K562 (cell line): ENCODE data around the gene MIX23. TPM values are rescaled to one million over a fixed set of nuclear protein-coding genes. Genes with fewer than 3 reads are reported as not detected.

ENCODE experiments used
- ATAC-seq: fragments of 200-7000 bp; cut with Tn5 transposase; 3 replicates; pipeline ENCODE4 v1.9.1; 2020; ENCODE audit warnings: moderate library complexity
- BruUV-seq: library from RNA; stranded (reverse); fragments of 400-500 nt; replicated peaks from 2 replicates; lab custom pipeline; 2021; lab: Mats Ljungman, UMichigan
- CTCF ChIA-PET: fragments of 300-600 bp; formaldehyde crosslinking; extraction: SDS; loops from one replicate; lab custom pipeline; 2021; ENCODE audit warnings: low intra/inter-chr PET ratio; lab: Yijun Ruan, JAX
- POLR2A ChIA-PET: fragments of 300-600, 350-650 bp; sonication (Branson Sonifier 250); formaldehyde crosslinking; extraction: SDS; loops from one replicate; lab custom pipeline; 2021; ENCODE audit warnings: antibody characterized with exemption, inconsistent platforms; lab: Yijun Ruan, JAX
- DNase-seq, 4 experiments: peaks; one replicate each; pipeline versions ENCODE4 v3.0.0 to v3.0.0-alpha.2; 2011 to 2018; ENCODE audit warnings: low spot score in 3 of 4, mixed read lengths in 3 of 4; ENCODE audit errors: extremely low read depth in 1 of 4
- FAIRE-seq: peaks from 2 replicates; lab custom pipeline; 2011; peaks lifted over from hg19 to GRCh38; lab: Jason Lieb, UNC
- H2AFZ ChIP-seq: 2 replicates; pipeline ENCODE4 v1.6.0; 2011; ENCODE audit warnings: low read depth, low read length, control low read depth, inconsistent platforms
- H3K27ac ChIP-seq: fragments of 200-600 bp; 3 replicates; pipeline ENCODE4 v1.8.0; 2011; ENCODE audit warnings: low read depth, mild to moderate bottlenecking, control low read depth, inconsistent platforms, low read length, moderate library complexity, mixed read lengths; ENCODE audit errors: extremely low read depth
- H3K27me3 ChIP-seq, 2 experiments: fragments of 300-600 bp in 1 of 2; 2 replicates in 1 of 2; 3 replicates in 1 of 2; pipeline versions ENCODE4 v1.6.0 to v1.8.0; 2011; ENCODE audit warnings: inconsistent platforms in 2 of 2, low read length in 2 of 2, mild to moderate bottlenecking in 1 of 2, mixed read lengths in 1 of 2, moderate library complexity in 1 of 2; ENCODE audit not compliant: control insufficient read depth in 2 of 2, insufficient read depth in 2 of 2
- H3K36me3 ChIP-seq: fragments of 300-600 bp; 3 replicates; pipeline ENCODE4 v1.8.0; 2011; ENCODE audit warnings: mild to moderate bottlenecking, low read length, inconsistent platforms; ENCODE audit not compliant: control insufficient read depth, insufficient read depth
- H3K4me1 ChIP-seq, 2 experiments: fragments of 200-600 bp in 1 of 2; replicated peaks in 1 of 2; 2 replicates in 1 of 2; 3 replicates in 1 of 2; pipeline versions ENCODE4 v1.5.1 to v1.8.0; 2011; ENCODE audit warnings: inconsistent platforms in 2 of 2, low read length in 2 of 2, mild to moderate bottlenecking in 1 of 2, mixed read lengths in 1 of 2, moderate library complexity in 1 of 2; ENCODE audit not compliant: control insufficient read depth in 2 of 2, insufficient read depth in 2 of 2
- H3K4me2 ChIP-seq: 2 replicates; pipeline ENCODE4 v1.6.1; 2011; ENCODE audit warnings: low read length, control low read depth, inconsistent platforms, mixed read lengths; ENCODE audit not compliant: insufficient read depth
- H3K4me3 ChIP-seq: fragments of 200-600 bp; sonication (generic), shearing (Covaris generic); 2 replicates; pipeline ENCODE4 v1.5.1; 2016; ENCODE audit warnings: control low read depth, inconsistent platforms
- H3K79me2 ChIP-seq: fragments of 200-600 bp; 3 replicates; pipeline ENCODE4 v1.8.0; 2011; ENCODE audit warnings: low read length, inconsistent platforms; ENCODE audit not compliant: control insufficient read depth, insufficient read depth
- H3K9ac ChIP-seq, 2 experiments: 2 replicates each; pipeline versions ENCODE4 v1.6.0 to v1.6.1; 2011; ENCODE audit warnings: low read depth in 2 of 2, low read length in 2 of 2, control low read depth in 1 of 2, inconsistent platforms in 1 of 2, mild to moderate bottlenecking in 1 of 2, mixed read lengths in 1 of 2; ENCODE audit not compliant: insufficient read depth in 1 of 2
- H3K9me1 ChIP-seq: one replicate; pipeline ENCODE4 v1.6.0; 2011; ENCODE audit warnings: inconsistent platforms, mild to moderate bottlenecking, low read length, moderate library complexity; ENCODE audit not compliant: control insufficient read depth, insufficient read depth
- H3K9me3 ChIP-seq: replicated peaks from 2 replicates; pipeline ENCODE4 v1.5.1; 2011; ENCODE audit warnings: low read depth, low read length, inconsistent platforms; ENCODE audit not compliant: control insufficient read depth, insufficient read depth
- H4K20me1 ChIP-seq: replicated peaks from 2 replicates; pipeline ENCODE4 v1.6.1; 2011; ENCODE audit warnings: low read length, inconsistent platforms, mixed read lengths; ENCODE audit not compliant: control insufficient read depth, insufficient read depth
- BRF1 ChIP-seq: IDR thresholded peaks from 3 replicates; pipeline ENCODE4 v1.6.1; 2011; ENCODE audit warnings: borderline replicate concordance, mild to moderate bottlenecking; ENCODE audit not compliant: insufficient read length; ENCODE audit errors: extremely low read depth
- CEBPB ChIP-seq: fragments of 450-650 bp; IDR thresholded peaks from 2 replicates; pipeline ENCODE4 v1.6.1; 2016; ENCODE audit warnings: missing genetic modification characterization, missing compliant biosample characterization
- DPF2 ChIP-seq: fragments of 450-650 bp; IDR thresholded peaks from 2 replicates; pipeline ENCODE4 v1.6.1; 2016
- EWSR1 ChIP-seq: fragments of 450-650 bp; IDR thresholded peaks from 2 replicates; pipeline ENCODE4 v1.6.1; 2018; ENCODE audit warnings: borderline replicate concordance, mild to moderate bottlenecking, low read depth, moderate library complexity; ENCODE audit not compliant: partially characterized antibody
- GABPA ChIP-seq: fragments of 200-800 bp; sonication (Bioruptor generic); conservative IDR thresholded peaks from 2 replicates; pipeline ENCODE4 v1.6.1; 2016; ENCODE audit warnings: low read depth, missing genetic modification characterization, missing compliant biosample characterization
- HNRNPL ChIP-seq: fragments of 200-400 bp; formaldehyde crosslinking; IDR thresholded peaks from 2 replicates; pipeline ENCODE4 v1.6.1; 2017; ENCODE audit warnings: low read depth, mild to moderate bottlenecking, low read length
- MGA ChIP-seq: fragments of 450-650 bp; IDR thresholded peaks from 2 replicates; pipeline ENCODE4 v1.6.1; 2016; ENCODE audit warnings: mild to moderate bottlenecking, moderate library complexity
- TRIM24 ChIP-seq, 2 experiments: fragments of 450-650 bp; IDR thresholded peaks; 2 replicates each; pipeline ENCODE4 v1.6.1; 2016
- ZBTB26 ChIP-seq: fragments of 450-650 bp; formaldehyde crosslinking; IDR thresholded peaks from 2 replicates; pipeline ENCODE4 v1.4.0; 2022; ENCODE audit warnings: missing genetic modification characterization
- ZNF175 ChIP-seq: fragments of 200-800 bp; sonication (Bioruptor generic); IDR thresholded peaks from 2 replicates; pipeline ENCODE4 v1.6.1; 2016; ENCODE audit warnings: low read depth, mild to moderate bottlenecking, missing genetic modification characterization, missing compliant biosample characterization
- ZNF79 ChIP-seq: fragments of 250-450 bp; sonication (Bioruptor Pico); IDR thresholded peaks from 2 replicates; pipeline ENCODE4 v1.4.0; 2020; ENCODE audit warnings: low read depth, mild to moderate bottlenecking, moderate library complexity
- WGBS: fragments of 100-300 bp; shearing (Covaris generic); methylation state at CpG from one replicate; pipeline ENCODE4 v1.1.6; 2016; ENCODE audit warnings: low coverage, mixed read lengths; ENCODE audit not compliant: insufficient coverage; ENCODE audit errors: missing lambda C conversion rate; 5-methylcytosine and 5-hydroxymethylcytosine counted together
- in situ Hi-C: fragments of 300-500 bp; cut with MboI; formaldehyde crosslinking; loops from 4 replicates; pipeline ENCODE4 v1.15.0; 2018; ENCODE audit warnings: inconsistent platforms, mixed read lengths
- intact Hi-C: fragments of 100-400 bp; cut with micrococcal nuclease; formaldehyde crosslinking; loops from 2 replicates; pipeline ENCODE4 v1.14.2; 2022
- polyA plus RNA-seq, 8 experiments: library from polyadenylated mRNA; depleted of rRNA in 4 of 8; stranded (reverse) in 5 of 8; unstranded in 3 of 8; fragments of >200 nt; fragmentation: Nextera tagmentation in 2 of 8; fragmentation: Illumina TruSeq in 1 of 8; extraction: Ambion mirVana in 2 of 8; extraction: Trizol in 1 of 8; gene quantifications; 2 replicates each; pipeline versions ENCODE4 v1.2.1 to v1.2.3, GENCODE V29; 2011 to 2014; ENCODE audit warnings: inconsistent platforms in 1 of 8, missing spikeins in 1 of 8
- total RNA-seq, 7 experiments: library from RNA; depleted of rRNA in 6 of 7; stranded (reverse); fragments of >200 nt in 6 of 7; fragmentation: Illumina TruSeq in 2 of 7; extraction: Trizol in 2 of 7; gene quantifications; 2 replicates each; pipeline versions ENCODE4 v1.2.1 to v1.2.3, GENCODE V29; 2011 to 2021; ENCODE audit warnings: low replicate concordance in 1 of 7

Gene MIX23
- total and polyA plus RNA-seq, 9 of the 15 experiments (the other 6 are each of a cell fraction or from before 2014, with no cell fraction given): 45.5 to 185 (median 106) TPM

- DNase-seq: no peak
- no TSS peak for BruUV-seq
- H4K20me1 ChIP-seq: no peaks in the 10 kb centered on the region
- no peak within 1 kb of the TSS for H3K4me3 ChIP-seq
- POLR2A ChIA-PET: no interaction called here
- H3K9me3 ChIP-seq: no peaks in the 10 kb centered on the region
- H3K9me1 ChIP-seq: no peaks in the 10 kb centered on the region
- ATAC-seq: peak; percentile 53
- CTCF ChIA-PET: no interaction called here
- H3K27me3 ChIP-seq: no peaks in the 10 kb centered on the region
- no peak within 1 kb of the TSS for H3K4me2 ChIP-seq
- H3K36me3 ChIP-seq: no peaks in the 10 kb centered on the region
- H3K27ac ChIP-seq: no peak within 1 kb of the TSS
- WGBS: 3% methylated on average over 6 of the region's 6 CpGs
- no peak within 1 kb of the TSS for H2AFZ ChIP-seq
- H3K79me2 ChIP-seq: no peaks in the 10 kb centered on the region
- no peaks in the 10 kb centered on the region for H3K4me1 ChIP-seq
- in situ Hi-C loops: no loop called here
- FAIRE-seq: no peak
- intact Hi-C loops: no loop called here
- H3K9ac ChIP-seq: no peak within 1 kb of the TSS
- TF ChIP-seq HNRNPL (no peak), ZNF175 (CRISPR knock-in tag) (no peak), ZNF79 (CRISPR knock-in tag) (peak; percentile 93), GABPA (tag) (0 out of 2 replicates have a peak, but pooled peaks have one; percentile 2), DPF2 (no peak), BRF1 (no peak), CEBPB (peak; percentile 73), TRIM24 (IDR thresholded peaks at IDR 0.05) (peak; percentile 65 to 84; a peak in 2 of 4 replicates), ZBTB26 (CRISPR knock-in tag) (no peak), MGA (peak; percentile 33; the same call in 1 of the 2 replicates), EWSR1 (no peak)
Observed at GRCh38 chr3:122324871-122325323, 58.1 kb downstream of the MIX23 start, which contains the start of gene CSTA. Gene CSTA (plus strand): TSS chr3:122325248. CDS start chr3:122325293, 45 bp downstream.
